ENCODE results near the gene GFRA4.

Gene GFRA4

DNA sequence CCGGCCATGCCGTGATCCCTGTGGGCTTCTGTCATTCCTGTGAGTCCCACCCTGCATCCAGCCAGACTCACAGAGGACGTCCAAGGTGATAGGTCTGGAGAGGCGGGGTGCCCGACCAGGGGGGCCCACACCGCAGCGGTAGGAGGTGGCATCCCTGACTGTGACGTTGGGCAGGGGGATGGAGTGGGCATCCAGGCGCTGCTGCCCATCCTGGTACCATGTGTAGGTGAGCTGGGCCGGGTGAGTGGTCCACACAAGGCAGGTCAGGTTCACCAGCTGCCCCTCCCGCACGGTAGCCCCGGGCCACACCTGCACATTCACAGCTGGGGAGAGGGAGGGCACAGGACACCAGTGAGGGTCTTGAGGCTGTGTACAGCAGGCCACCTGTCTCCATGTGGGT is 30.2 kb upstream of the GFRA4 start:
- no peak for DNase-seq

DNA sequence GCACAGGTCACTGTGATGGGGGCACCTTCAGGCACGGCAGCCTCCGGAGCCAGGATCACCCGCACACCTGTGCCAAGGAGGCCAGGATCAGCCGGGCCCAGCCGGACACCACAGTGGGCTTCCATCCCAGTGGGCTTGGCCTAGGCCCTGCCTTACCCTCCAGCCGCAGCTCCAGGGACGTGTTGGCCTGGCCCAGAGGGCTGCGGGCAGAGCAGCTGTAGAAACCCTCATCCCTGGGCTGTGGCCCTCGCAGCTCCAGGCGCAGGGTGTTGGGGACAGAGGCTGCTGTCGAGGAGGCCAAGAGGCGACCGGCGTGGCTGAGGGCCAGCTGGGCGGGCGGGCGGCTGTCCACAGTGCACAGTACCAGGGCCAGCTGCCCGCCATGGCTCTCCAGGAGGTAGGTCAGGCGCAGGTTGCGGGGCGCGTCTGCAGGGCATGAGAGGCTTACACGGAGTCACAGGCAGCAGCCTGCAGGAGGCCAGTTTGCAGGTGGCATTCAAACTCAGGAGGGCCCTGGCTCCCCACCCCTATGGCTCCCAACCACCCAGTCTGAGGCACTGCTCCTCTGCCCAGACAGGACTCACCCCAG is 29.6 kb upstream of the GFRA4 start:
- no peak for DNase-seq

DNA sequence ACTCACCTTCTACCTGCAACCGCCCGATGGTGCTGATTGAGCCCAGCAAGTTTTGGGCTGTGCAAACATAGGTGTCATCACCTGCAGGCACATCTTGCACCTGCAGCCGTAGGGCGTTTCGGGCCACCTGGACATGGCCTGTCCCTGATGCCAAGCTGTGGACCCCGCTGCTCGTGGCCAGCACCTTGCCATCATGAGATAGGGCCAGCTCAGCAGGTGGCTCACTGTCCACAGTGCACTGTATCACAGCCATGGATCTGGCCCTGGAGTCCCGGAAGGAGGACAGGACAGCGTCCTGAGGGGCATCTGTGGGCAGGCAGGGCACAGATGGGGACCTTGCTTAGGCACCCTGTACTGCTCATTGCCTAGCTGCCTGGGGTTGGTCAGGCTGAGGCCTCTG is 28.7 kb upstream of the GFRA4 start:
- no peak for DNase-seq

DNA sequence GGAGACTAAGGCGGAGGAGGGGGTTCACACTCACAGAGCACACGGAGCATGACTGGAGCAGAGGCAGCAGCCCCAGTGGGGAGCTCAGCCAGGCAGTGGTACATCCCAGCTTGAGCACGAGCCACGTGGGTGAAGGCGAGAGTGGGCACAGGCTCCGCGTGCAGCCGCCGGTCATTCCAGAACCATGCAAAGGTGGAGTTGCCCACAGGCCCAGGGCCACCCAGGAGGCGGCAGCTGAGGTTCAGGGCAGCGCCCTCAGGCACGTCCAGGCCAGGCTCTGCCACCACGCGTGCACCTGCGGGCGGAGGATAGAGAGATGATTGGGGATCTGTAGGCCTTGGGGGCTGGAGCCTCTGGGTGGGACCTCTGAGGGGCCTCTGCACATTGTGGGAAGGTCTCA is 28.1 kb upstream of the GFRA4 start:
- no peak for DNase-seq

DNA sequence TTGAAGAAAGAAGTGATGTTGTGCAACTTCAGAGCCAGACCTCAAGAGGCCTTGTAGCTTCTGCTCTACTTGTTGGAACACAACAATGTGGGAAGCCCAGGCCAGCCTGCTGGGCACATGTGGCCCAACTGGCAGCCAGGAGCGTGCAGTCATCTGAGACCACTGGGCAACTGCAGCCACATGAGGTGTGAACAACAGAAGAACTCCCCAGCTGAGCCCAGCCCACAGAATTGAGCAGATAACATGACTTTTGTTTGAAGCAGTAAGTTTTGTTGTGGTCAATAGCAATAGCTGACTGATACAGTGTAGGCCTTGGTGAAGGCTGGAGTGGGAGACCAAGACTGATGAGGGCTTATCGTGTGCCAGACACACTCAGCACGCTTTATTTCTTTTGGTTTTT is 27.2 kb upstream of the GFRA4 start:
- DNase-seq, result no peak

DNA sequence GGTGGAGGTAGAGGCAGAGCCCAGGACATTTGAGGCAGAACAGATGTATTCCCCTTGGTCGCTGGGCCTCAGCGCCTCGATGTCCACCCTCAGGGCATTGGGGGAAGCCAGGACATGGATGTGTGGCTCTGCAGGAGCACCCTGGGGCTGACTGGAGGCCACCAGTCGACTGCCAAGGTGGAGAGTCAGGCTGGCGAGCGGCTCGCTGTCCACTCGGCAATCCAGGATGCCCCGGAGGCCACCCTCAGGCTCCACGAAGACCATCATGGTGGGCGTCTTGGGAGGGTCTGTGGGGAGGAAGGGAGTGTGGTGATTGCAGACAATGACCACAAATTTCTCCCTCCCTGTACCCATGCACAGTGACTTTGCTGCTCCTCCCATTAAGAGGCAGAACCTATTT is 26.8 kb upstream of the GFRA4 start:
- no peak for DNase-seq

DNA sequence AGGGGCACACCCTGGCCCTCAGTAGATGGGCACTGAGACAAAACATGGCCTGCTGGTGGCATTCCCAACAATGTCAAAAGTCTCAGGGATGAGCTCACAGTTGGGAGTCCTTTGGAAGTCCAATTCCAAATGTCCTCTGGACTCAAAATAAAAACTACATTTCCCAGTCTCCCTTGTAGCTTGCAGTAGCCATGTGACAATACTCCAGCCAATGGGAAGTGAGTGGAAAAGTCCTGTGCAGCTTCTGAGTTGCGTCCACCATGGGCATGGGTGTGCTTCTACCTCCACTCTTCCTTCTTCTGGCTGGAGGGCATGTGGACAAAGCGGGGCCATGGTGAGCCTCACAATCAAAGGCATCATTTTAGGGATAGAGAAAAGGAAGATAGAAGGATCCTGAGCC is 24.5 kb upstream of the GFRA4 start:
- DNase-seq, result no peak

DNA sequence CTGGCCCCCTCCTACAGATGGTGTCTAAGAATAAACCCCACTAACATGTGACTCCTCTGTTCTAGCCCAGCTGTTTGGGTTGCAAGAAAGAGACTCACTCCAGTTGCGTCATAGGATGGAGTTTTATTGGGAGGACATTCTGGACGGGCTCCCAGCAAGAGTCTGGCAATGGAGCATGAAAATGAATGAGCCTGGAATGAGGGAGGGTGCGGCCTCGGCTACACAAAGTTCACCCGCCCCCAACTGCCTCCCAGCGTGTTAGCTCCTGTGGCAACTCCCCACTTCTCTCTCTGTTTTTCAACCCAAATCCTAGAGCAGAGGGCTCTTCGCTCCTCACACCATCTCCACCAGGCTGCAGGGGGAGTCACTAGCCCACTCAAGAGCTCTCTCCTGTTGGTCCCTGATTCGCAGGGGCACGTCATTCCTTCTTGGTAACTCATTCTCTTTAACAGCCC is 23.7 kb upstream of the GFRA4 start:
- no peak for DNase-seq

DNA sequence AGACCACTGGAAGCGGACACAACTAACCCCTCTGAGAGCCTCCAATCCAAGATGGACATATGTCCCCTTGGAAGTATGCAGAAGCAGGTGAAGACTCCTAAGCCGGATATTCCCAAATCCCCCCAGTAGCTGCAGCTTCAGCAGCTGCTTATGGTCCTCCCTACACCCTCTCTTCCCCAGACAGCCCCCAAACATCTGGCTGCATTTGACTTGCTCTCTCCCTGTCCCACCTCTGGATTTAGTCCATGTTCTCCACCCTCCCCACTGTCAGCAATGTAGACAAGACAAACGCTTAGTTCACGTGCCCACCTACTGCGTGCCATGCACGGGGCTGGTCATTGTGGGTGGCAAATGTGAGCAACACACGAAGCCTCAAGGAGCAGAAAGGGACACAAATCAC is 23.2 kb upstream of the GFRA4 start:
- no peak for DNase-seq

DNA sequence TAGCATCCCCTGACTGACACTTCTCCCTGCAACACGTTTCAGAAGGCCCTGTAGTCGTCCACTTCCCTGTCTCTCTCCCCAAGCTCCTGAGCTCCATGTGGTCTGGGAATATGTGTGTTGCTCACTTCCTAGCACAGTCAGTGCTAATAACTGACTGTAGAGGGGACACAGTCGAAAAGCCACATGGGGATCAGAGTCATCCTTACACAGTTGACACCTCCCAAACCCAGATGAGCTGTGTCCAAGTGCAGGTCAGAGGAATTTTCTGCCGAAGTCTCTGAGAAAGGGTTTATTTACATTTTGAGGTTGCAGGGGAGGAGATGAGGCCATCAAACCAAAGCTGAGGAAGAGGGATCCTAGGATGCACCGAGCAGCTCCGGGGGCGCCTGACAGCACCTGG is 22.1 kb upstream of the GFRA4 start:
- no peak for DNase-seq

DNA sequence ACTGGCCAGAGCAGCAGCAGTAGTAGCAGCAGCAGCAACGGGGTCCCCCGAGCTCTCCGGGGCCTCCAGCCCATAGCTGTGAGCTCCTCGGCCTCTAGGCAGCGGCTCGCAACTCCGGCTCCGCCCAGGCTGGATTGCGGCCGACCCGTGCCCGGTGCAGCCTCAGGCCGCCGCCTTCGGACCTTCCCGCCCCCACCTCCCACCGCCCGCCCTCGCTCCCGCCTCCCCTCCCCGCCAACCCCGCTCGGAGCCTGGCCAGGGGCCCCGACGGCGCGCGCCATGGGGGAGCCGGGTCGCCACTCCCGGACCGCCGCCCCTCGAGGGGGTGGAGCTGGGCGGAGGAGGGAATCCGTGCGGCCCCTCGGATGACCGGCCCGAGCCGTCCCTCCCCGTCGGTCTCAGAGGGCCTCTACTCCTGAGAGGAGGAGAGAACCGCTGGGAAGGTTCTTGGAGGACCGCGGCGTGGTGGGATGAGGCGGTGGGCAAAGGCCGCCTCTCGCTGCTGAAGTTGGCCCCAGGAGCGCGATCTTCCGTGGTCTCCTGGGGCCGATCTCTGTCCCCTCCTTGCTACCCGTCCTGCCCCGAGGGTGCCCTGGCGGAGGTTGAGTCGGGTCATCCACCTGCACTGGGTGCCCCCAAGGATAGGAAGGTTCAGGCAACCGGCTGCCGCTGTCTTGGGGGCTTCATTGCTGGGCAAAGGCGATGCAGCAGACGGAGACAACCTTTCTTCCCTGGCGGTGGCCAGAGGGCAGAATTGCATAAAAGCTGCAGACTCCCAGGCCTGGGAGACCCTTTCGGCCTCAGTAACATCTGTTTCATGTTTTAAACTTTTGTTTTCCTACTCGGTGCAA is 19.0 kb upstream of the GFRA4 start, which contains the start of gene ADAM33:
TSS of gene ADAM33 (minus strand) at position 80 of the 851 bp plus-strand sequence. CDS start at position 74, 6 bp downstream.
- no peak for DNase-seq

DNA sequence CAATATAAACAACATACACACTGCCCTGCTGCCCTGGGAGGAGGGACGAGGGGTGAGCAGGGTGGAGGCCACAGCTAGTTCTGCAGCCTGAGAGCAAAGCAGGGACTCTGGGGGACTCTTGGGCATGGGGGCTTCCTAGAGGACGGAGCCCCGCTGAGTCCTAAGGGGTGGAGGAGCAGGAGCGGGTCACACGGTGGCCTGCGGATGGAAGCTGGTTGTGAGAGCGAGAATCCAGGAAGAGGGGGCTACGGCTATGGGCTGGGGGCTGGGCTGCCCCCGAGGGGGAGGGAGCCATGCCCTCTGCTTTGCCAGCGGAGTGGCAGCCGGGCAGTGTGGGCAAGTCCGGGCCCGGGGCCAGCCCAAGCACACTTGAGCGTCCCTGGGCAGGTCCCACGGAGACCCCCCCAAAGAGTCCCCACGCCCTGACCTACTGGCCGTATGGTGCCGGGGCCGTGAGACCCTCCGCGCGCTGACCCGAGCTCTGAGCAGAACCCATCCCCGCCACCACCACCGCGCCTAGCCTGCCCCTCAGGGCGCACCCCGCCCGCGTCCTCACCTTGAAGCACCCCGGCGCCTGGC is 18.2 kb upstream of the GFRA4 start:
- no peak for DNase-seq

DNA sequence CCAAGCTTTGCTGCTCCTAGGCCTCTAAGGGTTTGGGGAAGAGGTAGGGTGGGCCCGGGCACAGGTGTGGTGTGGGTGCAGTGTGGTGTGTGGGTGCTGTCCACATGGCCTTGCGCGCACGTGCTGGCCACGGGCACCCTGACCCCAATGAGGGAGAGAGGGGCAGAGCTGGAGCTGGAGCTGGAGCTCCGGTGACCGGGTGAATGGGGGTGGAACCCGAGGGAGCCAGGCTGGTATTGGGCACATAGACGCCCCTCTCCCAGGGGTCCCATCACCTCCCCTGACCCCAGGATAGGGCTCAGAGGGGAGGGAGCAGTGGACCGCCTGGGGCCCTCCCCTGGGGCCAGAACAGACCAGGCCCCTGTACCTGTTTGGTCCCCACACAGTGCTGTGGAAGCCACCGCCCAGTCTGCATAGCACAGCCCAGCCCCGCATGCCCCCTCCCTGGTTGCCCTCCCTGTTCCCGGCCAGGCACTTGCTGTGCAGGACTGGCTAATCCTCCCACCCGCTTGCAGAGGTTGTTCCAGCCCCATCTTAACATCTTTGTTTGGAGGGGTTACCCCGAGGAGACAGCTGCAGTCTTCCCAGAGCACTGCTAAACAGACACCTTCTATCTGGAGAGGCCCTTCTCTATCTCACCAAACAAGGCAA is 17.6 kb upstream of the GFRA4 start:
- no peak for DNase-seq

DNA sequence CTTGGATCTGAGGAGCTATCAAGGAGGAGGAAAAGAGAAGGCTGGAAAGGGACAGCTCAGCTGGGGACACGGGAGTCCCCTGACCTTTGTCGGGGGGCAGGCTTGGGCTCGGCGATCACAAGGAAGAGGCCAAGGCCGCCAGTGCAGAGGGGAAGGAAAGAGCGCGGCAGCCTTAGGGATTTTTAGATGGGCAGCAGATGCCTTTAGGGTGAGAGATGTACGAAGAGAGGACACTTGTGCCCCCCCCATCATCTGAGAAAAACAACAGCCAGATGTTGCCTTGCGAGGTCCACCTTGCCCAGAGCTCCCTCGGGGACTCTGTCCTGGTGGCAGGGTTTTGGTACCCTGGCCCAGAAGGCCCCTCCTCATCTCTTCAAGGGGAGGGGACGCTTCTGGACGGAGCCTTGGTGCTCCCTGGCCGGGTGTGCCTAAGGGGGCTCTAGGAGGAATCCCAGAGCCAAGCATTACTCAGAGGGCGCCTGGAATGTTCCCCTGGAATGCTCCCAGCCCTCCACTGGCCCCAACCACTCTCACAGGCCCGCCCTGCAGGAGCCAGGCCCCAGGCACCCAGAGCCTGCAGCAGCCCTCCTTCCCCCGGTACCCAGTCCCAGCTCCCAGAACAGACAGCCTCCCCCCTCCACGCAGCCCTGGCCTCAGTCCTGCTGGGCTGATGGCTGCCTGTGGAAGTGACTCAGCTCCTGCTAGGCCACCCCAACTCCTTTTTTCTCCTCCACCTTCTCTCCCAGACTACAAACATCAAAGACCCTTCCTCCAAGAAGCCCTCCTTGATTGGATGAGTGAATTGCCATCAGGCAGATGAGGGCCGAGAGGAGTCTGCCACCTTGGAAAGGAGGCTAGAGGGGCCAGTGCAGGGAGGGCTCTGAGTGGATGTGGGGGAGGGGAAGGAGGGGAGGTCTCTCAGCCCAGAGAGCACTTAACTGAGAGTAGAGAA is 16.8 kb upstream of the GFRA4 start:
- DNase-seq, result no peak

DNA sequence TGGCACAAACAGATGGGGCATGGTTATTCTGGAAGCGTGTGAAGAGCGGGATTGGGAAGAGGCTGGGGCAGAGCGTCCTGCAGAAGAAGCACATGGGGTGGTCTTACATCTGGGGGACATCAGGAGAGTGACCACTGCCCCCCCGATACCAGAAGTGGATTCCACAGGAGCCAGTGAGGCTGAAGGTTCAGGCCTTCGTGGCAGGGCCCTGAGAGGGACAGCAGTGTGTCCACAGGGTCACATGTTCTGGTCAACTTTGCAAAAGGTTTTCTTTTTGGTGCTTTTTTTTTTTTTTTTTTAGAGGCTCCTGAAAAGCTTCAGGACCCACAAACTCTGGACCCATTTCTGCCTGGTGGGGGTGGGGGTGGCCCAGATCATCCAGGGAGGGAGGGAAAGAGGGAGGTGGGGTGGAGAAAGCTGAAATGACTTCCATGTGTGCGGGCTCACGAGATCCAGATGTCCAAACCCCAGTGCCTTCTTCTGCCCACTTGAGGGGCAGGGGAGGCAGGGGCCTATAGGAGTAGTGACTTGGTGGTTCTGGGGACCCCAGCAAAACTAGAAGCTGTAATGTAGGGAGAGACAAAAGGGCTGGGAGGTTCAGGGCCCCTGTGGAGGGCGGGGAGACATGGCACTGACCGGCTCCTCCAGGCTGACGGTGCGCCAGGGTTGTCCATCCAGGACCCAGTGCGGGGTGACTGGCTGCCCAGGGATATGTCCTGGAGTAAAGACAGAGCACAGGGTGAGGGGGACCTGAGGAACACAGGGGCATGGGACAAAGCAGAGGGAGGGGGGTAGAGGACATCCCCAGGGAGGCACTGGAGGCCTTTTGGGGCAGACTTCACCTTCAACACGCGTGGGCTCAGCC is 15.9 kb upstream of the GFRA4 start:
- DNase-seq, result no peak

DNA sequence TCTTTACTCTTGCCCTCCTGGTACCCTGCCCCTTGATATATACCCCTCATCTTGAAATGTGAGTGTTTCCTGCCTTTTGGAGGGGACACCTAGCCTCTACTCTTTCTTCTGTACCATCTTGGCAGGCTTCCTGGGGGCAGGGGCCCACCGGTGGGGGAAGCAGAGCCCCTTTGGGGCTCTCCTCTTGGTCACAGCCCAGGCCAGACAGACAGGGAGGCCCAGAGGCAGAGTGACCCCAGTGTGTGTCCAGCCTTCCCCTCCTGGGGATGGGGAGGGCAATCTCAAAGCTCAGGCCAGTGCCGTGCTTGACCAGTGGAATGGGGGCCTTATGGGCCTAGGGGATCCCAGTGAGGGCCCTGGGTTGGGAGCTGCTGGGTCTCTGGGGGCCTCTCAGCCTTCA is 15.0 kb upstream of the GFRA4 start:
- DNase-seq, result no peak

DNA sequence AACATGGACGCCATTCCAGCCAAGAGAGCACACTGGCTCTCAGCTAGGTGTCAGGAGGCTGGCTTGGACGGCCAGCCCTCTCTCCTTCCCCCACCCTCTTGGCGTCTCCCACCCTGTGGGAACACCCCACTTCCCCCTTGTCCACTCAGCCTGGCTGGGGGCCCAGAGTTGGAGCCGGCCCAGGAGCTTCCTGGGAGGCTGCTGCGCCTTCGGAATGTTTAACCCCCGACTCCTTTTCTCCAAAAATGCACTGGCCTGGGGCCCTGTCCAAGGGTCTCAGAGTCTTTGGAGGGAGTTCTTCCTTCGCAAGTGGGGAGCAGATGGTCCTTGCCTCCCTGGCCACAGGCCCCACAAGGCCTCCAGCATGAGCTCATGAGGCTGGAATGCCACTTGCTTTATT is 14.5 kb upstream of the GFRA4 start:
- no peak for DNase-seq

DNA sequence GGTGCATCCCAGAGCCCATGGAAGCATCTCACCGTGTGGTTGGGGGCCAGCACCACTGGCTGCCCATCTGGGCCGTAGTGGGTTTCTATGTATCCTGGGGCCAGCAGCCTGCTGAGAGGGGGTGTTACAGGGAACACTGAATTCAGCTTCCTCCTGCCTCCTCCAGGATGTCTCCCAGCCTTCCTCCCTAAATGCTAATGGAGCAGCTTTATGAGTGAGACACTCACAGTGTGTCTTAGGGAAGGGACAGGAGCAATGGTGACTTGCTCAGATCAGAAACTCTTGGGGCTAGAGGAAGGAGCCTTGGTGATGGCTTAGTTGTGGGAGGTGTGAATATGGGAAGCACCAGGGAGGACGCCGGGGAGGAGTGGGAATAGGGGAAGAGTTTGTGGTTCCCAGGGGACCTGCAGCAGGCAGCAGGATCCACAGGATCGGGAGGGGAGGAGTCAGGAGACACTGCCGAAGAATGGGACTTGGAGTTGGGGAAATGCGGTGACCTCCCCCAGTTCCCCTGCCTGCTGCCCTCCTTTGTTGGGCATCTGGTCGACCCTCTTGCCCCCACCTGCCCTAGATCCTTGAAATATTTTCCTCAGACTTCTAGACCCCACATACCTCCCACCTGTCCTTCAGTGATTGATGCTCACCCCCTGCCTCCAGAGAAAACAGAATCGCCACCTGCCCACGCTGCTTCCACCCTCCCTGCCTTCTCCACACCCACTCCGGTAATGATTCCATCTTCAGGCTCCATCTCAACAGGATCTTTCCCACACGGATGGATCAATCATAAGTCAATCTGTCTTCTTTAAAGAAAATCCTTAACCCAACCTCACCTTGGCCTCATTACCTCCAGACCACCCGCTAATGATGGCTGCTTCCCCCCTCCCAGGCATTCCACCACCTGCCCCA is 12.0 kb upstream of the GFRA4 start:
- DNase-seq, result no peak

DNA sequence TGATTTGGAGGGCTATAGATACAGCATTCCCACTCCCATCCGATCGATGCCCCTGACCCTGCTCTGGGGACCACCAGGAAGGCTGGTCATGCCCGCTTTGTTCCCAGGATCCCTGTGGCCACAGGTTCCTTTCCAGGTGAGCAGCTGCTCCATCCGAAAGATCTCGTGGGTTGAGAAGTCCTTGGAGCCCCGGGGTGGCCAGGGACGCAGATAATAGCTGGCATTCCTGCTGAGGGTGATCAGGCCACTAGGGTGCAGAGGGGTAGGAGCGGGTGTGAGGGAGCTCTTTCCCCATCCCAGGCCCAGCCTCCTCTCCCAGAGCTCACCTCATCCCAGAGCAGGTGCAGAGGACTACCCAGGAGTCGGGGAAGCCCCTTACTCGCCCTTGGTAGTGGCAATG is 11.2 kb upstream of the GFRA4 start:
- no peak for DNase-seq
